Adrenal gland (tissue), 5 donors: ENCODE data around the gene ACAN.

Experiments used
- CTCF ChIP-seq, 6 experiments: fragments of 450-650 bp in 4 of 6; fragments of 200-600 bp in 2 of 6; sonication (generic) in 1 of 6; IDR thresholded peaks; 1 replicate in 5 of 6; 2 replicates in 1 of 6; pipeline versions ENCODE4 v1.5.1 to v1.8.0; 2016 to 2021; ENCODE audit warnings: antibody characterized with exemption in 6 of 6, mild to moderate bottlenecking in 2 of 6, moderate library complexity in 1 of 6
- POLR2A ChIP-seq, 2 donors: fragments of 450-650 bp; IDR thresholded peaks; one replicate each; pipeline ENCODE4 v1.6.1; 2017; ENCODE audit warnings: antibody characterized with exemption in 2 of 2, mild to moderate bottlenecking in 2 of 2, moderate library complexity in 1 of 2
- donor health status: DM: no; HTN: no; CAD: no.

- no peak for TF ChIP-seq CTCF (IDR thresholded peaks at IDR 0.05)
- no peak for TF ChIP-seq POLR2A (IDR thresholded peaks at IDR 0.05)
Observed at GRCh38 chr15:88838667-88839066, 35.4 kb downstream of the ACAN start.
